WTC11 (cell line): ENCODE data around the gene CKB. TPM values are rescaled to one million over a fixed set of nuclear protein-coding genes. Genes with fewer than 3 reads are reported as not detected.

Experiments used
- ATAC-seq: fragments of 200-7000 bp; cut with Tn5 transposase; 2 replicates; pipeline ENCODE4 v1.10.0; 2021; ENCODE audit warnings: mild to moderate bottlenecking, moderate library complexity
- CTCF ChIA-PET: fragments of 300-600 bp; sonication (Branson Sonifier 250); formaldehyde crosslinking; loops from one replicate; lab custom pipeline; 2021; ENCODE audit warnings: antibody characterized with exemption; lab: Charles Lee
- POLR2A ChIA-PET: fragments of 350-600 bp; sonication (Branson Sonifier 250); formaldehyde crosslinking; loops from one replicate; lab custom pipeline; 2021; ENCODE audit warnings: antibody characterized with exemption; lab: Charles Lee
- DNase-seq: peaks from one replicate; pipeline ENCODE4 v3.0.0; 2021; ENCODE audit warnings: low spot score
- H3K27ac Mint-ChIP-seq: 2 replicates; pipeline ENCODE4 v1.8.0; 2021; ENCODE audit warnings: mixed read lengths
- H3K27me3 Mint-ChIP-seq: 2 replicates; pipeline ENCODE4 v1.8.0; 2021; ENCODE audit warnings: low read depth, mild to moderate bottlenecking, moderate library complexity, mixed read lengths
- H3K36me3 Mint-ChIP-seq: 2 replicates; pipeline ENCODE4 v1.8.0; 2021; ENCODE audit warnings: mixed read lengths
- H3K4me1 Mint-ChIP-seq: 2 replicates; pipeline ENCODE4 v1.8.0; 2022; ENCODE audit warnings: mixed read lengths
- H3K4me3 Mint-ChIP-seq: 2 replicates; pipeline ENCODE4 v1.8.0; 2021; ENCODE audit warnings: mild to moderate bottlenecking, moderate library complexity, mixed read lengths
- H3K9me3 Mint-ChIP-seq: 2 replicates; pipeline ENCODE4 v1.8.0; 2021; ENCODE audit warnings: mixed read lengths
- FOXJ3 ChIP-seq: sonication (generic); formaldehyde crosslinking; IDR thresholded peaks from 2 replicates; pipeline ENCODE4 v1.9.0; 2021; ENCODE audit warnings: missing genetic modification reagents, mild to moderate bottlenecking, borderline replicate concordance
- FOXP1 ChIP-seq: sonication (generic); formaldehyde crosslinking; IDR thresholded peaks from 2 replicates; pipeline ENCODE4 v1.8.0; 2022; ENCODE audit warnings: missing genetic modification reagents, mild to moderate bottlenecking, moderate library complexity, borderline replicate concordance
- FOXP4 ChIP-seq: sonication (generic); formaldehyde crosslinking; IDR thresholded peaks from 2 replicates; pipeline ENCODE4 v1.8.0; 2022; ENCODE audit warnings: mild to moderate bottlenecking, missing genetic modification reagents
- GABPB1 ChIP-seq: sonication (generic); formaldehyde crosslinking; IDR thresholded peaks from 2 replicates; pipeline ENCODE4 v1.8.1; 2023; ENCODE audit warnings: mild to moderate bottlenecking, missing genetic modification reagents
- HMGXB4 ChIP-seq: sonication (generic); formaldehyde crosslinking; IDR thresholded peaks from 2 replicates; pipeline ENCODE4 v1.8.1; 2023; ENCODE audit warnings: mild to moderate bottlenecking, moderate library complexity, missing genetic modification reagents
- IRF2 ChIP-seq: sonication (generic); formaldehyde crosslinking; IDR thresholded peaks from 2 replicates; pipeline ENCODE4 v1.8.0; 2022; ENCODE audit warnings: low read depth, missing genetic modification reagents, borderline replicate concordance
- JAZF1 ChIP-seq: fragments of 250-450 bp; sonication (Bioruptor Pico); IDR thresholded peaks from 2 replicates; pipeline ENCODE4 v1.9.0; 2021; ENCODE audit warnings: moderate library complexity, mild to moderate bottlenecking, inconsistent platforms
- MXD4 ChIP-seq: fragments of 250-450 bp; sonication (Bioruptor Pico); IDR thresholded peaks from 2 replicates; pipeline ENCODE4 v1.8.0; 2021; ENCODE audit warnings: mild to moderate bottlenecking, moderate library complexity, borderline replicate concordance
- NR1H2 ChIP-seq: sonication (generic); formaldehyde crosslinking; IDR thresholded peaks from 2 replicates; pipeline ENCODE4 v1.9.0; 2021; ENCODE audit warnings: mild to moderate bottlenecking, moderate library complexity, missing genetic modification reagents
- TEAD1 ChIP-seq: sonication (generic); formaldehyde crosslinking; IDR thresholded peaks from 2 replicates; pipeline ENCODE4 v1.8.0; 2022; ENCODE audit warnings: mild to moderate bottlenecking, missing genetic modification reagents
- ZNF317 ChIP-seq: sonication (generic); formaldehyde crosslinking; IDR thresholded peaks from 2 replicates; pipeline ENCODE4 v1.8.1; 2023; ENCODE audit warnings: low read depth, mild to moderate bottlenecking, moderate library complexity, missing genetic modification reagents, borderline replicate concordance
- ZNF671 ChIP-seq: fragments of 250-450 bp; sonication (Bioruptor Pico); IDR thresholded peaks from 2 replicates; pipeline ENCODE4 v1.8.0; 2021; ENCODE audit warnings: mild to moderate bottlenecking
- total RNA-seq: library from RNA; stranded (reverse); gene quantifications from 3 replicates; pipeline ENCODE4 v1.2.3, GENCODE V29; 2021
- TF ChIP-seq, protein P1 (sequence below): sonication (generic); formaldehyde crosslinking; IDR thresholded peaks from 2 replicates; pipeline ENCODE4 v1.8.0; 2022; ENCODE audit warnings: mild to moderate bottlenecking, missing genetic modification reagents
- TF ChIP-seq, protein P2 (sequence below): sonication (generic); formaldehyde crosslinking; conservative IDR thresholded peaks from 2 replicates; pipeline ENCODE4 v1.8.1; 2023; ENCODE audit warnings: mild to moderate bottlenecking, low read depth, missing genetic modification reagents, moderate library complexity
- TF ChIP-seq, protein P3 (sequence below): sonication (generic); formaldehyde crosslinking; IDR thresholded peaks from 2 replicates; pipeline ENCODE4 v1.8.1; 2022; ENCODE audit warnings: mild to moderate bottlenecking, moderate library complexity, missing genetic modification reagents
- TF ChIP-seq, protein P4 (sequence below): sonication (generic); formaldehyde crosslinking; IDR thresholded peaks from 2 replicates; pipeline ENCODE4 v1.8.0; 2023; ENCODE audit warnings: mild to moderate bottlenecking, missing genetic modification reagents
- TF ChIP-seq, protein P5 (sequence below): sonication (generic); formaldehyde crosslinking; IDR thresholded peaks from 2 replicates; pipeline ENCODE4 v1.8.0; 2023; ENCODE audit warnings: missing genetic modification reagents, mild to moderate bottlenecking, borderline replicate concordance

CKB gene
- total RNA-seq, 1 experiment from 2014 or later = 555 TPM

DNA sequence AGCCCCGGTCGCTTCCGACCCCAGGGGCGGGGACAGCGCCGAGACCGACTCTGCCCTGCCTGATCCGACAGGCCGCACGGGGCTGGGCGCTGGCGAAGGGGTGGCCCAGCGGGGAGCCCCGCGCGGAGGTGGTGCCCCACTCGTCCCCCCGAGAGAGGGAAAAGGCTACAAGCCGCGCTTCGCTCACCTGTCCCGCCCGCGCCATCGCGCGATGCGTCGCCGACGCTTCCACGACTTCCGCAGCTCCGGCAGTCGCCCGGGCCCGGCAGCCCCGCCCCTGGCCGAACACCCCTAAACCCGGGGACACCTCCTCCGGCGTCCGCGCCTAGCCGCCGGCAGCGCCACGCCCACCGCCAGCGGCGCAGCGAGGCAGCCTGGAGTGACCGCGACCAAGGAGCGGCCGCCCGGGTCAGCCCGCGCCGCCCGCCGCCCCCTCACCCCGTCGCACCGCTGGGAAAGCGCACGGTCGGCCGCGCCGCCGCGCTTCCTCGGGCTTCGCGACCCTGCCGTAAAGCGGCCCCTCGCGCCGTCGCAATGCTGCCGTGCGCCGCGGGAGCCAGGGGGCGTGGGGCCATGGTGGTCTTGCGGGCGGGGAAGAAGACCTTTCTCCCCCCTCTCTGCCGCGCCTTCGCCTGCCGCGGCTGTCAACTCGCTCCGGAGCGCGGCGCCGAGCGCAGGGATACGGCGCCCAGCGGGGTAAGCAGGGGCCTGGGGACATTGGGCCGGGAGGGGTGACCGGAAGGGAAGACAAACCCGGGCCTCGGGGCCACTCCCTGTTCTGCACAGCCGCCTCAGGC, 40.0 kb upstream of the CKB start, which contains the start of the genes BAG5 and COA8 (continued):
- TF ChIP-seq JAZF1 (CRISPR knock-in tag) (no peak), FOXJ3 (CRISPR knock-in tag) (no peak), TEAD1 (no peak)
- TF ChIP-seq, protein P1, sequence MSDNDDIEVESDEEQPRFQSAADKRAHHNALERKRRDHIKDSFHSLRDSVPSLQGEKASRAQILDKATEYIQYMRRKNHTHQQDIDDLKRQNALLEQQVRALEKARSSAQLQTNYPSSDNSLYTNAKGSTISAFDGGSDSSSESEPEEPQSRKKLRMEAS (CRISPR knock-in tag) = peak; percentile 70
- TF ChIP-seq, protein P2, sequence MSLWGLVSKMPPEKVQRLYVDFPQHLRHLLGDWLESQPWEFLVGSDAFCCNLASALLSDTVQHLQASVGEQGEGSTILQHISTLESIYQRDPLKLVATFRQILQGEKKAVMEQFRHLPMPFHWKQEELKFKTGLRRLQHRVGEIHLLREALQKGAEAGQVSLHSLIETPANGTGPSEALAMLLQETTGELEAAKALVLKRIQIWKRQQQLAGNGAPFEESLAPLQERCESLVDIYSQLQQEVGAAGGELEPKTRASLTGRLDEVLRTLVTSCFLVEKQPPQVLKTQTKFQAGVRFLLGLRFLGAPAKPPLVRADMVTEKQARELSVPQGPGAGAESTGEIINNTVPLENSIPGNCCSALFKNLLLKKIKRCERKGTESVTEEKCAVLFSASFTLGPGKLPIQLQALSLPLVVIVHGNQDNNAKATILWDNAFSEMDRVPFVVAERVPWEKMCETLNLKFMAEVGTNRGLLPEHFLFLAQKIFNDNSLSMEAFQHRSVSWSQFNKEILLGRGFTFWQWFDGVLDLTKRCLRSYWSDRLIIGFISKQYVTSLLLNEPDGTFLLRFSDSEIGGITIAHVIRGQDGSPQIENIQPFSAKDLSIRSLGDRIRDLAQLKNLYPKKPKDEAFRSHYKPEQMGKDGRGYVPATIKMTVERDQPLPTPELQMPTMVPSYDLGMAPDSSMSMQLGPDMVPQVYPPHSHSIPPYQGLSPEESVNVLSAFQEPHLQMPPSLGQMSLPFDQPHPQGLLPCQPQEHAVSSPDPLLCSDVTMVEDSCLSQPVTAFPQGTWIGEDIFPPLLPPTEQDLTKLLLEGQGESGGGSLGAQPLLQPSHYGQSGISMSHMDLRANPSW = no peak; the same call in 1 of the 2 replicates
- TF ChIP-seq, protein P3, sequence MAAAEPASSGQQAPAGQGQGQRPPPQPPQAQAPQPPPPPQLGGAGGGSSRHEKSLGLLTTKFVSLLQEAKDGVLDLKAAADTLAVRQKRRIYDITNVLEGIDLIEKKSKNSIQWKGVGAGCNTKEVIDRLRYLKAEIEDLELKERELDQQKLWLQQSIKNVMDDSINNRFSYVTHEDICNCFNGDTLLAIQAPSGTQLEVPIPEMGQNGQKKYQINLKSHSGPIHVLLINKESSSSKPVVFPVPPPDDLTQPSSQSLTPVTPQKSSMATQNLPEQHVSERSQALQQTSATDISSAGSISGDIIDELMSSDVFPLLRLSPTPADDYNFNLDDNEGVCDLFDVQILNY (CRISPR knock-in tag) = no peak

DNA sequence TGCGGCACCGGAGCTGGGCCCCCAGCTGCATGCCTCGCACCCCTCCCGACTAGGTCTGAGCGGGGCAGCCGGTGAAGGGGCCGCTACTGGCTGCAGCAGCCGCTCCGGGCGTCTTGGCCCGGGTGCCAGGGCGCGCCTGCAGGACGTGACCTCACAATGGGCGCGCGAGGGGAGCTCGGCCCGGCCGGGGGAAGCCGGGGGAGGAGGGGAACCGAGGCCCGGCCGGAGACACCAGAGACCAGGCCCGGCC, 39.5 kb upstream of the CKB start:
- Mint-ChIP-seq H3K27me3 (no peaks in the 10 kb centered on the region), H3K4me3 (peak overlapping the region; percentile 98), H3K27ac (peak overlapping the region; percentile 95), H3K9me3 (no peaks in the 10 kb centered on the region), H3K4me1 (peaks cover 27% of the 10 kb centered on the region), H3K36me3 (peaks cover 22% of the 10 kb centered on the region)
- ATAC-seq = no peak; the same call in 1 of the 2 replicates
- no peak for DNase-seq
- POLR2A ChIA-PET = interaction anchor here (1.1 to 1.5 kb wide), 4 partner anchors 9 to 40 kb away, joined by 3 to 6 read pairs (median 3); partner anchors contain the start of gene CKB
- CTCF ChIA-PET = interaction anchor here (0.8 to 2.2 kb wide), 8 partner anchors 10 to 153 kb away, joined by 3 to 15 read pairs (median 4); partner anchors contain the start of genes CKB, KLC1, XRCC3 and ZFYVE21
- TF ChIP-seq JAZF1 (CRISPR knock-in tag) = no peak
- no peak for TF ChIP-seq MXD4
- TF ChIP-seq NR1H2 (CRISPR knock-in tag) = 0 out of 2 replicates have a peak, but pooled peaks have one; percentile 53
- TF ChIP-seq ZNF671 = no peak
- TF ChIP-seq, protein P4, sequence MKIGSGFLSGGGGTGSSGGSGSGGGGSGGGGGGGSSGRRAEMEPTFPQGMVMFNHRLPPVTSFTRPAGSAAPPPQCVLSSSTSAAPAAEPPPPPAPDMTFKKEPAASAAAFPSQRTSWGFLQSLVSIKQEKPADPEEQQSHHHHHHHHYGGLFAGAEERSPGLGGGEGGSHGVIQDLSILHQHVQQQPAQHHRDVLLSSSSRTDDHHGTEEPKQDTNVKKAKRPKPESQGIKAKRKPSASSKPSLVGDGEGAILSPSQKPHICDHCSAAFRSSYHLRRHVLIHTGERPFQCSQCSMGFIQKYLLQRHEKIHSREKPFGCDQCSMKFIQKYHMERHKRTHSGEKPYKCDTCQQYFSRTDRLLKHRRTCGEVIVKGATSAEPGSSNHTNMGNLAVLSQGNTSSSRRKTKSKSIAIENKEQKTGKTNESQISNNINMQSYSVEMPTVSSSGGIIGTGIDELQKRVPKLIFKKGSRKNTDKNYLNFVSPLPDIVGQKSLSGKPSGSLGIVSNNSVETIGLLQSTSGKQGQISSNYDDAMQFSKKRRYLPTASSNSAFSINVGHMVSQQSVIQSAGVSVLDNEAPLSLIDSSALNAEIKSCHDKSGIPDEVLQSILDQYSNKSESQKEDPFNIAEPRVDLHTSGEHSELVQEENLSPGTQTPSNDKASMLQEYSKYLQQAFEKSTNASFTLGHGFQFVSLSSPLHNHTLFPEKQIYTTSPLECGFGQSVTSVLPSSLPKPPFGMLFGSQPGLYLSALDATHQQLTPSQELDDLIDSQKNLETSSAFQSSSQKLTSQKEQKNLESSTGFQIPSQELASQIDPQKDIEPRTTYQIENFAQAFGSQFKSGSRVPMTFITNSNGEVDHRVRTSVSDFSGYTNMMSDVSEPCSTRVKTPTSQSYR (CRISPR knock-in tag) = no peak
- 0 out of 2 replicates have a peak, but pooled peaks have one; percentile 61 for TF ChIP-seq HMGXB4
- no peak for TF ChIP-seq GABPB1
- TF ChIP-seq ZNF317 (CRISPR knock-in tag) = no peak
- TF ChIP-seq FOXP1 = no peak
- TF ChIP-seq IRF2 (CRISPR knock-in tag) = no peak
- no peak for TF ChIP-seq FOXP4 (CRISPR knock-in tag)
- TF ChIP-seq, protein P5, sequence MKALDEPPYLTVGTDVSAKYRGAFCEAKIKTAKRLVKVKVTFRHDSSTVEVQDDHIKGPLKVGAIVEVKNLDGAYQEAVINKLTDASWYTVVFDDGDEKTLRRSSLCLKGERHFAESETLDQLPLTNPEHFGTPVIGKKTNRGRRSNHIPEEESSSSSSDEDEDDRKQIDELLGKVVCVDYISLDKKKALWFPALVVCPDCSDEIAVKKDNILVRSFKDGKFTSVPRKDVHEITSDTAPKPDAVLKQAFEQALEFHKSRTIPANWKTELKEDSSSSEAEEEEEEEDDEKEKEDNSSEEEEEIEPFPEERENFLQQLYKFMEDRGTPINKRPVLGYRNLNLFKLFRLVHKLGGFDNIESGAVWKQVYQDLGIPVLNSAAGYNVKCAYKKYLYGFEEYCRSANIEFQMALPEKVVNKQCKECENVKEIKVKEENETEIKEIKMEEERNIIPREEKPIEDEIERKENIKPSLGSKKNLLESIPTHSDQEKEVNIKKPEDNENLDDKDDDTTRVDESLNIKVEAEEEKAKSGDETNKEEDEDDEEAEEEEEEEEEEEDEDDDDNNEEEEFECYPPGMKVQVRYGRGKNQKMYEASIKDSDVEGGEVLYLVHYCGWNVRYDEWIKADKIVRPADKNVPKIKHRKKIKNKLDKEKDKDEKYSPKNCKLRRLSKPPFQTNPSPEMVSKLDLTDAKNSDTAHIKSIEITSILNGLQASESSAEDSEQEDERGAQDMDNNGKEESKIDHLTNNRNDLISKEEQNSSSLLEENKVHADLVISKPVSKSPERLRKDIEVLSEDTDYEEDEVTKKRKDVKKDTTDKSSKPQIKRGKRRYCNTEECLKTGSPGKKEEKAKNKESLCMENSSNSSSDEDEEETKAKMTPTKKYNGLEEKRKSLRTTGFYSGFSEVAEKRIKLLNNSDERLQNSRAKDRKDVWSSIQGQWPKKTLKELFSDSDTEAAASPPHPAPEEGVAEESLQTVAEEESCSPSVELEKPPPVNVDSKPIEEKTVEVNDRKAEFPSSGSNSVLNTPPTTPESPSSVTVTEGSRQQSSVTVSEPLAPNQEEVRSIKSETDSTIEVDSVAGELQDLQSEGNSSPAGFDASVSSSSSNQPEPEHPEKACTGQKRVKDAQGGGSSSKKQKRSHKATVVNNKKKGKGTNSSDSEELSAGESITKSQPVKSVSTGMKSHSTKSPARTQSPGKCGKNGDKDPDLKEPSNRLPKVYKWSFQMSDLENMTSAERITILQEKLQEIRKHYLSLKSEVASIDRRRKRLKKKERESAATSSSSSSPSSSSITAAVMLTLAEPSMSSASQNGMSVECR = no peak
